Measurements from ENCODE around the gene MEIS1. TPM values are rescaled to one million over a fixed set of nuclear protein-coding genes. Genes with fewer than 3 reads are reported as not detected.

Gene MEIS1
- total and polyA plus RNA-seq, 2 donors (not counting 1 experiment from before 2014, with no cell fraction given), result 0.03 TPM; not detected in 1

DNA sequence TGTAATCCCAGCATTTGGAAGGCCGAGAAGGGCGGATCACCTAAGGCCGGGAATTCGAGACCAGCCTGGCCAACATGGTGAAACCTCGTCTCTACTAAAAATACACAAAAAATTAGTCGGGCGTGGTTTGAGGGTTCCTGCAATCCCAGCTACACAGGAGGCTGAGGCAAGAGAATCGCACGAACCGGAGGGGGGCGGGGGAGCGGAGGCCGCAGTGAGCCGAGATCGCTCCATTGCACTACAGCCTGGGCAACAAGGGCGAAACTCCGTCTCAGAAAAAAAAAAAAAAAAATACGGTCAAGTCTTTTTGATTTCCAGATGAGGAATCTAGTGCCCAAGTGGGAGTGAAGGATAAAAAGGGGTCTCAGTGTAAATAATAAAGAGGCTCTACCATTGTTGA is 16.5 kb upstream of the MEIS1 start:
- H3K4me1 ChIP-seq (ENCODE audit: control insufficient read depth in 2 of 2, insufficient read depth in 2 of 2, low read length in 2 of 2), result no peaks in the 10 kb centered on the region
- ChIA-PET CTCF (no interaction called here), POLR2A (no interaction called here)
- H3K79me2 ChIP-seq (ENCODE audit: control insufficient read depth, insufficient read depth, low read length), result no peaks in the 10 kb centered on the region
- H3K27ac ChIP-seq (ENCODE audit: low read length in 2 of 2), result no peak overlapping the region
- Mint-ChIP-seq H3K4me3 (no peak overlapping the region), H3K27ac (no peak overlapping the region), H3K4me1 (no peaks in the 10 kb centered on the region), H3K9me3 (ENCODE audit: insufficient read depth) (no peaks in the 10 kb centered on the region), H3K27me3 (peaks cover 17% of the 10 kb centered on the region)
- H3K9ac ChIP-seq (ENCODE audit: low read length), result no peak overlapping the region
- H3K4me2 ChIP-seq (replicated peaks; ENCODE audit: low read depth, low read length, poor library complexity, severe bottlenecking), result no peak overlapping the region
- no peak overlapping the region for H3K4me3 ChIP-seq (ENCODE audit: control extremely low read depth in 1 of 5, extremely low read depth in 1 of 5, insufficient read depth in 1 of 5, low read depth in 2 of 5, low read length in 4 of 5)
- no peaks in the 10 kb centered on the region for H3K9me3 ChIP-seq (ENCODE audit: control extremely low read depth in 1 of 3, control insufficient read depth in 2 of 3, insufficient read depth in 1 of 3, low read length in 2 of 3)
- no peaks in the 10 kb centered on the region for H3K36me3 ChIP-seq (replicated peaks in 1 of 2; ENCODE audit: control extremely low read depth in 1 of 2, control insufficient read depth in 1 of 2, extremely low read depth in 1 of 2, insufficient read depth in 2 of 2, low read length in 1 of 2)
- H2AFZ ChIP-seq (ENCODE audit: insufficient read depth, low read depth, low read length, poor library complexity, severe bottlenecking), result no peak overlapping the region
- no peak for ATAC-seq (ENCODE audit: low read depth)
- intact Hi-C loops (cut with micrococcal nuclease), result no loop called here
- H4K20me1 ChIP-seq (ENCODE audit: control insufficient read depth, insufficient read depth, low read length, poor library complexity, severe bottlenecking), result no peaks in the 10 kb centered on the region
- no peaks in the 10 kb centered on the region for H3K27me3 ChIP-seq (replicated peaks in 1 of 4; ENCODE audit: control extremely low read depth in 1 of 4, control insufficient read depth in 3 of 4, insufficient read depth in 4 of 4, low read length in 3 of 4)
- TF ChIP-seq EZH2 (IDR thresholded peaks at IDR 0.05; ENCODE audit: borderline replicate concordance, insufficient read depth, low read depth, low read length, poor library complexity, severe bottlenecking), result no peak
- no peak for TF ChIP-seq CTCF (IDR thresholded peaks at IDR 0.05)
- no peak for DNase-seq
- WGBS (ENCODE audit: insufficient coverage), result 96% methylated on average over 16 of the region's 18 CpGs

DNA sequence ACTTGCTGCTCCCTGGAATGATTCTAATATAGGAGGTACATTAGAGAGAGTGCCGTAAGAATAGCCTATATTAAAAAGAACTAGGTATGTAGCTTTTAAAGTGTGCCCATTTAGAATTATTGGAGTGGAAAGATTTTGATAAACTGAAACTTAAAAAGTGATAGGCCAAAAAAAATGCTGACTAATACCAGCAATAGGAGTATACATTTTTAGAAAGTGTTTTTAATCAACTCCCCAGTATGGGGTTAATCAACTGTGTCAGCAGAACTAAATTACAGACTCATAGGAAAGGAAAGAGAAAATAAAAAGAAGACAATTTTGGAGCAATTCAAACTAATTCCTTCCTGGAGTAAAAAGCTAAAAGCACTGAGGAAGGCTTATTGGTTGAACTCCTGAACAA is 13.3 kb upstream of the MEIS1 start:
- no peaks in the 10 kb centered on the region for H3K79me2 ChIP-seq (ENCODE audit: control insufficient read depth, insufficient read depth, low read length)
- H3K4me3 ChIP-seq (ENCODE audit: control extremely low read depth in 1 of 5, extremely low read depth in 1 of 5, insufficient read depth in 1 of 5, low read depth in 2 of 5, low read length in 4 of 5), result no peak overlapping the region
- Mint-ChIP-seq H3K4me3 (no peak overlapping the region), H3K9me3 (ENCODE audit: insufficient read depth) (no peaks in the 10 kb centered on the region), H3K27ac (no peak overlapping the region), H3K4me1 (no peaks in the 10 kb centered on the region), H3K27me3 (peaks cover 27% of the 10 kb centered on the region)
- POLR2A ChIA-PET, result no interaction called here
- no peak overlapping the region for H3K27ac ChIP-seq (ENCODE audit: low read length in 2 of 2)
- peaks cover 0 to 16% (median 4%) of the 10 kb centered on the region in 4 experiments for H3K27me3 ChIP-seq (replicated peaks in 1 of 4; ENCODE audit: control extremely low read depth in 1 of 4, control insufficient read depth in 3 of 4, insufficient read depth in 4 of 4, low read length in 3 of 4)
- intact Hi-C loops (cut with micrococcal nuclease), result no loop called here
- ATAC-seq (ENCODE audit: low read depth) (no peak), DNase-seq (no peak)
- no peak for TF ChIP-seq CTCF (IDR thresholded peaks at IDR 0.05)
- no peak overlapping the region for H2AFZ ChIP-seq (ENCODE audit: insufficient read depth, low read depth, low read length, poor library complexity, severe bottlenecking)
- CTCF ChIA-PET, result no interaction called here
- no peaks in the 10 kb centered on the region for H3K4me1 ChIP-seq (ENCODE audit: control insufficient read depth in 2 of 2, insufficient read depth in 2 of 2, low read length in 2 of 2)
- no peaks in the 10 kb centered on the region for H3K36me3 ChIP-seq (replicated peaks in 1 of 2; ENCODE audit: control extremely low read depth in 1 of 2, control insufficient read depth in 1 of 2, extremely low read depth in 1 of 2, insufficient read depth in 2 of 2, low read length in 1 of 2)
- H3K9ac ChIP-seq (ENCODE audit: low read length), result no peak overlapping the region
- no peak overlapping the region for H3K4me2 ChIP-seq (replicated peaks; ENCODE audit: low read depth, low read length, poor library complexity, severe bottlenecking)
- H3K9me3 ChIP-seq (ENCODE audit: control extremely low read depth in 1 of 3, control insufficient read depth in 2 of 3, insufficient read depth in 1 of 3, low read length in 2 of 3), result no peaks in the 10 kb centered on the region
- H4K20me1 ChIP-seq (ENCODE audit: control insufficient read depth, insufficient read depth, low read length, poor library complexity, severe bottlenecking), result no peaks in the 10 kb centered on the region
- WGBS (ENCODE audit: insufficient coverage), result no CpG with 5 or more reads among the region's 1 CpG

All from B cell (primary cell).